OCI-LY7 (cell line): ENCODE measurements around the gene SPTBN4.

Experiments used
- CTCF ChIP-seq: fragments of 200-600 bp; sonication (generic); conservative IDR thresholded peaks from 2 replicates; pipeline ENCODE4 v1.5.1; 2014; ENCODE audit warnings: mild to moderate bottlenecking, antibody characterized with exemption, low read length, moderate library complexity, mixed read lengths
- EZH2phosphoT487 ChIP-seq: fragments of 200-600 bp; sonication (generic); IDR thresholded peaks from 2 replicates; pipeline ENCODE4 v1.6.1; 2018; ENCODE audit warnings: low read depth, borderline replicate concordance, mild to moderate bottlenecking, mixed run types, antibody characterized with exemption, low read length, moderate library complexity, mixed read lengths

DNA sequence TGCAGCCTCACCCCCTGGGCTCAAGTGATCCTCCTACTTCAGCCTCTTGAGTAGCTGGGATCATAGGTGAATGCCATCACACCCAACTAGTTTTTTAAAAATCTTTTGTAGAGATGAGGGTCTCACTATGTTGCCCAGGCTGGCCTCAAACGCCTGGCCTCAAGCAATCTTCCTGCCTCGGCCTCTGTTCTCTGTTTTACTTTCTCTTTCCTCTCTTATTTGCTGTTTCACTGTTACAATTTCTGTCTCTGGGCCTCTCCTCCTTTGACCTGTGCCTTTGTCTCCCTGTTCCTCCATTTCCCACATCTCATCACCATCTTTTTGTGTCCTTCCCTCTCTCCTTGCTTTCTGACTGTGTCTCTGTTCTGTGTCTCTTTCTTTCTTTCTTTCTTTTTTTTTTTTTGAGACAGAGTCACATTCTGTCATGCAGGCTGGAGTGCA is 119.2 kb downstream of the SPTBN4 start:
- TF ChIP-seq CTCF (no peak), EZH2phosphoT487 (no peak)
